HCT116 (cell line): ENCODE results near the gene OR52A5. TPM values are rescaled to one million over a fixed set of nuclear protein-coding genes. Genes with fewer than 3 reads are reported as not detected.

Experiments used
- total RNA-seq: library from RNA; stranded (reverse); gene quantifications from one replicate; pipeline ENCODE4 v1.2.1, GENCODE V29; 2021; ENCODE audit not compliant: unreplicated experiment

OR52A5 gene
- total RNA-seq, 1 experiment from 2014 or later, result not detected

Other genes with a start within 250 kb of the OR52A5 start
- gene OR51A7, start 234.6 kb downstream of the OR52A5 start, total RNA-seq, result not detected
- not detected for gene OR51G2, start 219.0 kb downstream of the OR52A5 start, total RNA-seq
- not detected for gene OR51G1, start 214.0 kb downstream of the OR52A5 start, total RNA-seq
- not detected for gene OR51A4, start 190.8 kb downstream of the OR52A5 start, total RNA-seq
- gene OR51A2, start 182.6 kb downstream of the OR52A5 start, total RNA-seq, result not detected
- not detected for gene OR51L1, start 143.5 kb downstream of the OR52A5 start, total RNA-seq
- gene OR52J3, start 91.8 kb downstream of the OR52A5 start, total RNA-seq, result not detected
- gene OR52E2, start 78.7 kb downstream of the OR52A5 start, total RNA-seq, result not detected
- not detected for gene OR52E1, start 68.8 kb downstream of the OR52A5 start, total RNA-seq
- gene OR52A1, start 16.4 kb upstream of the OR52A5 start, total RNA-seq, result not detected
- gene OR51V1, start 62.3 kb upstream of the OR52A5 start, total RNA-seq, result not detected
- not detected for gene HBB, start 88.7 kb upstream of the OR52A5 start, total RNA-seq
- gene HBD, start 96.1 kb upstream of the OR52A5 start, total RNA-seq, result not detected
- 3.6 TPM for gene HBG1, start 111.5 kb upstream of the OR52A5 start, total RNA-seq
- 48.1 TPM for gene HBG2, start 116.4 kb upstream of the OR52A5 start, total RNA-seq
- 212 TPM for gene HBE1, start 131.6 kb upstream of the OR52A5 start, total RNA-seq
- gene OR51B4, start 163.6 kb upstream of the OR52A5 start, total RNA-seq, result 43.7 TPM
- 17.1 TPM for gene OR51B2, start 185.9 kb upstream of the OR52A5 start, total RNA-seq
- 140 TPM for gene OR51B5, start 205.2 kb upstream of the OR52A5 start, total RNA-seq
- not detected for gene OR51B6, start 213.2 kb upstream of the OR52A5 start, total RNA-seq
- not detected for gene OR51M1, start 245.5 kb upstream of the OR52A5 start, total RNA-seq